ENCODE results near the gene DYDC2. TPM values are rescaled to one million over a fixed set of nuclear protein-coding genes. Genes with fewer than 3 reads are reported as not detected.

DYDC2 gene
- total RNA-seq, 1 donor from 2014 or later = 3.0 TPM

DNA sequence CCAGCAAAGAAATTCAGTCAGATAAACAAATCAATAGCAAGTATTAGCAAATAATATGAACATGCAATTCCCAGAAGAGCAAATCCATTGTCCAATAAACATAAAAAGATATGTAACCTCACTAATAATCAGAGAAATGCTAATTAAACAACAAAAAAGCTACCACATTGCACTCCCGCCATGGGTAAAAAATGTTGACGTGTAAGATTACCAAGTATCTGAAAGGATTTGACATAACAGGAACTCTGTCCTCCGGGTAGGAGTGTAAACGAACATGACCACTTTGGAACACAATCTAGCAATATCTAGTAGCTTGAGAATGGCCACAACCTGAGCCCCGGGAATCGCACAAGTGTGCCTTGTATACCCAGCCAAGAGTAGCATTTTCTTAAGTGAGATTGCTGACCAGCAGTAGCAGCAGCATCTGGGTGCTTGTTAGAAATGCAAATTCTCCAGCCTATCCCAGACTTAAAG lies 31.7 kb upstream of the DYDC2 start:
- no peak overlapping the region for H3K4me3 ChIP-seq (ENCODE audit: low read depth, low read length)
- no peaks in the 10 kb centered on the region for H3K36me3 ChIP-seq (ENCODE audit: control insufficient read depth, insufficient read depth, low read length)
- TF ChIP-seq CTCF (IDR thresholded peaks at IDR 0.05; ENCODE audit: insufficient read depth, low read length, poor library complexity, severe bottlenecking) = no peak
- peaks cover 2% of the 10 kb centered on the region for H3K27me3 ChIP-seq (ENCODE audit: control insufficient read depth, insufficient read depth, low read length)
- DNase-seq (ENCODE audit: low read depth) = no peak

GRCh38 chr10:80333983-80334382 lies 22.6 kb upstream of the DYDC2 start:
- no peak for DNase-seq (ENCODE audit: low read depth)
- Histone ChIP-seq H3K4me3 (ENCODE audit: low read depth, low read length) (no peak overlapping the region), H3K27me3 (ENCODE audit: control insufficient read depth, insufficient read depth, low read length) (peaks cover 3% of the 10 kb centered on the region), H3K36me3 (ENCODE audit: control insufficient read depth, insufficient read depth, low read length) (no peaks in the 10 kb centered on the region)
- no peak for TF ChIP-seq CTCF (IDR thresholded peaks at IDR 0.05; ENCODE audit: insufficient read depth, low read length, poor library complexity, severe bottlenecking)

- no peak overlapping the region for H3K4me3 ChIP-seq (ENCODE audit: low read depth, low read length)
- no peak for TF ChIP-seq CTCF (IDR thresholded peaks at IDR 0.05; ENCODE audit: insufficient read depth, low read length, poor library complexity, severe bottlenecking)
- H3K36me3 ChIP-seq (ENCODE audit: control insufficient read depth, insufficient read depth, low read length) = no peaks in the 10 kb centered on the region
- DNase-seq (ENCODE audit: low read depth) = no peak
- H3K27me3 ChIP-seq (ENCODE audit: control insufficient read depth, insufficient read depth, low read length) = no peaks in the 10 kb centered on the region
Measured at GRCh38 chr10:80344276-80344675, 12.3 kb upstream of the DYDC2 start.

DNA sequence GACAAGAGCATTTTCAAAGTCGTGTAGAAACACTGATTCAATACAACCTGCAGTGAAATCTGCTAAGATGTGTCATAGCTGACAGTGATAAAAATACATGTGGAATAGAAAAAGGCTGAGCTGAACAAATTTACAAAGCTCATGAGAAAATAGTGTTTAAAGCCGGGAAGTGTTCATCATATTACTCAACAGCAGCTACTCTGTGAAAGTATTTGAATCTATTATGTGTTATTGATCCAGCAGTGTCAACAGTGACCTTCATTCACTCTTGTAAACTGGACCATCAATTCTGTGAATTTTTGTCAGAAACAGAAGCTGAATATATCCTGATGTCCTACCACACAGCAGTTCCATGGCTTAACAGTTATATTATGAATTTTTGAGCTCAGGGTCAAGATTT lies 11.7 kb upstream of the DYDC2 start:
- DNase-seq (ENCODE audit: low read depth) = no peak
- no peak for TF ChIP-seq CTCF (IDR thresholded peaks at IDR 0.05; ENCODE audit: insufficient read depth, low read length, poor library complexity, severe bottlenecking)
- H3K4me3 ChIP-seq (ENCODE audit: low read depth, low read length) = no peak overlapping the region
- no peaks in the 10 kb centered on the region for H3K36me3 ChIP-seq (ENCODE audit: control insufficient read depth, insufficient read depth, low read length)
- H3K27me3 ChIP-seq (ENCODE audit: control insufficient read depth, insufficient read depth, low read length) = no peaks in the 10 kb centered on the region

DNA sequence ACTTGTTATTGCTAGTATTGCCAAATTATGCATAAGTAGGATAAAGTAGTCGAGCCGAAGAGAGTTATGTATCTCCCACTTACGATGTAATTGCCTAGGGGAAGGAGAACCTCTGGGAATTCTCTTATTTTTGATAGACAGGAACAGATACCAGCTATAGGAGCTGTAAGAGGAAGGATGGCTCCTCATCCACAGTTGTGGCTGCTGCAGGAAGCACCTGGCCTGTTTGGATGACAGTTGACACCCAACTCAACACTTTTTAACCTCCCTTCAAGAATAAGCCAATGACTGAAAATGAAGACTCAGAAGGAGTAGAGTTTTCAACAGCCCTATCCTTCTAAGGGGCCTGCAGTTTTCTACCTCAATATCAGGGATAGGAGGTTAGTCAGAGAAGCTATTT lies 6.3 kb upstream of the DYDC2 start:
- no peaks in the 10 kb centered on the region for H3K36me3 ChIP-seq (ENCODE audit: control insufficient read depth, insufficient read depth, low read length)
- H3K4me3 ChIP-seq (ENCODE audit: low read depth, low read length) = no peak overlapping the region
- DNase-seq (ENCODE audit: low read depth) = no peak
- H3K27me3 ChIP-seq (ENCODE audit: control insufficient read depth, insufficient read depth, low read length) = no peaks in the 10 kb centered on the region
- TF ChIP-seq CTCF (IDR thresholded peaks at IDR 0.05; ENCODE audit: insufficient read depth, low read length, poor library complexity, severe bottlenecking) = no peak

DNA sequence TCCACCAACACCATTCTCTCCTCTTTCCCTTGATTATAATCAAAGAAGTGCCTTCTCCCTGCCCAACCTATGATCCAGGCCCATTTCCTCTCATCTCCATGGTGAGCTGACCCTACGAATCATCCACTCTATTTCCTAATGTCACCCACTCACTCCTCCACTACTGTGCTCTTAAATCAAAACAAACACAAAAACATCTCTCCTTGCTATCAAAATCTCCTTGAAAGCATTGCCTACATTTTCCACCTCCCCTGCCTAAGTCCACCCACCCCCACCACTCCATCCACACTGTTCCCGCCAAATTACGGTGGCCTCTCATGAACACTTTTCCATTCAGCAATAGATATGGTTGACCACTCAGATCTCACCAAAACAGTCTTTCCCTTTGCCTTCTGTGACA lies 5.4 kb upstream of the DYDC2 start:
- Histone ChIP-seq H3K4me3 (ENCODE audit: low read depth, low read length) (no peak overlapping the region), H3K36me3 (ENCODE audit: control insufficient read depth, insufficient read depth, low read length) (no peaks in the 10 kb centered on the region), H3K27me3 (ENCODE audit: control insufficient read depth, insufficient read depth, low read length) (peaks cover 3% of the 10 kb centered on the region)
- no peak for DNase-seq (ENCODE audit: low read depth)
- no peak for TF ChIP-seq CTCF (IDR thresholded peaks at IDR 0.05; ENCODE audit: insufficient read depth, low read length, poor library complexity, severe bottlenecking)
